GM12875 (cell line): ENCODE measurements around the gene AFAP1.

ENCODE experiments used
- H3K4me3 ChIP-seq: one replicate; pipeline ENCODE4 v1.5.1; 2011; ENCODE audit warnings: low read depth, low read length, control low read depth
- TF ChIP-seq, protein P1 (sequence below): IDR thresholded peaks from 2 replicates; pipeline ENCODE4 v1.5.1; 2011; ENCODE audit warnings: low read depth, mild to moderate bottlenecking, control low read depth, inconsistent platforms, low read length, moderate library complexity, borderline replicate concordance; ENCODE audit not compliant: insufficient read depth

AFAP1 gene

DNA sequence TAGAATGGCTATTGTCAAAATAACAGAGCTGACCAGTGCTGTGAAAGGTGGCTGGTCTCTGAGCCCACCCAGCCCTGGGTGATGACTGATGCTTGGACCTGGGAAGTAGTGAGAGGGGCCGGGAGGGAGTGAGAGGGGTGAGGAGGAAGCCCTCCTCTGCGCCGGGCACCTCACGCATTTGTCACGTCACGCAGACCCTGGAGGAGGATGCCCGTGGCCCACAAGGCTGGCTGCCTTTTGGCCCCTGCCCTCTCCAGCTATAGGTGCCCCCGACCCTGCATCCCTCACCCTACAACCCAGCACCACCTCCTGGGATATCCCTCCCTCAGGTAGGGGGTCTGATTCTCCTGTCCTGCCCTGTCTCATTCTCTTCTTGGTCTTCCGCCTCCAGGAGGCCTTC lies 207.4 kb downstream of the AFAP1 start:
- TF ChIP-seq, protein P1, sequence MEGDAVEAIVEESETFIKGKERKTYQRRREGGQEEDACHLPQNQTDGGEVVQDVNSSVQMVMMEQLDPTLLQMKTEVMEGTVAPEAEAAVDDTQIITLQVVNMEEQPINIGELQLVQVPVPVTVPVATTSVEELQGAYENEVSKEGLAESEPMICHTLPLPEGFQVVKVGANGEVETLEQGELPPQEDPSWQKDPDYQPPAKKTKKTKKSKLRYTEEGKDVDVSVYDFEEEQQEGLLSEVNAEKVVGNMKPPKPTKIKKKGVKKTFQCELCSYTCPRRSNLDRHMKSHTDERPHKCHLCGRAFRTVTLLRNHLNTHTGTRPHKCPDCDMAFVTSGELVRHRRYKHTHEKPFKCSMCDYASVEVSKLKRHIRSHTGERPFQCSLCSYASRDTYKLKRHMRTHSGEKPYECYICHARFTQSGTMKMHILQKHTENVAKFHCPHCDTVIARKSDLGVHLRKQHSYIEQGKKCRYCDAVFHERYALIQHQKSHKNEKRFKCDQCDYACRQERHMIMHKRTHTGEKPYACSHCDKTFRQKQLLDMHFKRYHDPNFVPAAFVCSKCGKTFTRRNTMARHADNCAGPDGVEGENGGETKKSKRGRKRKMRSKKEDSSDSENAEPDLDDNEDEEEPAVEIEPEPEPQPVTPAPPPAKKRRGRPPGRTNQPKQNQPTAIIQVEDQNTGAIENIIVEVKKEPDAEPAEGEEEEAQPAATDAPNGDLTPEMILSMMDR, result no peak
- H3K4me3 ChIP-seq, result no peak overlapping the region

DNA sequence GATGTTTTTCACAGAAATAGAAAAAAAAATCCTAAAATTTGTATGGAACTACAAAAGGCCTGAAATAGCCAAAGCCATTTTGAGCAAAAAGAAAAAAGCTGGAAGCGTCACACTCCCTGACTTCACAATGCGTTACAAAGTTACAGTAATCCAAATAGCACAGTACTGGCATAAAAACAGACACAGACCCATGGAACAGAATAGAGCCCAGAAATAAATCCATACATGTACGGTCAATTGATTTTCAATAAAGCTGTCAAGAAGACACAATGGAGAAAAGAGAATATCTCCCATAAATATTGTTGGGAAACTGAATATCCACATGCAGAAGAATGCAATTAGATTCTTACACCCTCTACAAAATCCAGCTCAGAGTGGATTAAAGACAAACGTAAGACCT lies 208.2 kb downstream of the AFAP1 start:
- no peak overlapping the region for H3K4me3 ChIP-seq
- TF ChIP-seq, protein P1, result no peak

DNA sequence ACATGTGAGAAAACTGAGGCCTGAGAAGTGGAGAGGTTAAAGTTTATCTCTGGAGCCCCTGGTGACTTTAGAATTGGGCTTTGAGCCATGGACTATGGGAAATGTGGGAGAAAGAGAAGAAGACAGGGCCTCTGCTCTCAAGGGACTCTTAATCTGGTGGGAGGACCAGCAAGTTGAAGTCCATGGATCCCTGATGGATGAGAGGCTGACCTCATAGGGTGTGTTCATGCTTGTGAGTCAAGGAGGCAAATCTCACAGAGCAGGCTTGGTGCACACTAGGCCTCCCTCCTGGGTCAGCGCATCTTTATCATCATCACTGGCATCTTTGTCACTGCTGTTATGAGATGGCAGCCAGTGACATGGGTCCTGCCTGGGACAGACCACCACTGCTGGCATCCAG lies 211.9 kb downstream of the AFAP1 start:
- H3K4me3 ChIP-seq, result no peak overlapping the region
- TF ChIP-seq, protein P1, result no peak

DNA sequence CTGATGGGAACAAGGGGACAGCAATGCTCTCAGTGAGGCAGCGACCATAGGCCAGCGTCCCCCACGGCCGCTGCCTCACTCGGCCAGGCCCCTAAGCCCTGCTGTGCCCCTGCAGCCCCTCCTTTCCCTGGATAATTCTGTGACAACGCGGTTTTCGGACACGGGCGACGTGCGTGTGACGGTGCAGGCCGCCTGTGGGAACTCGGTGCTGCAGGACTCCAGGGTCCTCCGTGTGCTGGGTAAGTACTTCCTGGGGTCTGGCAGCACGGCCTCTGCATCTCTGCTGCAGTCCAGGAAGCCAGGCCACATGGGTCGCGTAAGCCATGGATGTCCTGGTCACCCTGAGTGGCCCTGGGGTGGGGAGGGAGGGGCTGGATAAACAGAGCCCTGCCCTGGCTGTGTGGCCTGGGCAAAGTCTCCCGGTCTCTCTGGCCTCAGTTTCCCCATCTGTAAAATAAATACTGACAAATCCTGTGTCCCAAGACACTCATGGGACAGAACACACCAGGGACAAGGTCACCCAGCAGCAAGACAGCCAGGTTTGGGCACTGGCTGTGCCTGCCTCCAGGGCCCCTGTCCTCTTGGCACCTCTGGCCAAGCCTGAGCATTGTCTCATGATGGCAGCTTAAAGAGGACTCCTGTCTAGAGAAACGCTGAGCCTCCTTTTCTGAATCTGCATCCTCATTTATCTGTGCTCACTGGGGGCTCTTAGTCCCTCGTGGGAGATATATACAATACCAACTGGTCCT lies 212.8 kb downstream of the AFAP1 start:
- no peak overlapping the region for H3K4me3 ChIP-seq
- TF ChIP-seq, protein P1, result no peak

DNA sequence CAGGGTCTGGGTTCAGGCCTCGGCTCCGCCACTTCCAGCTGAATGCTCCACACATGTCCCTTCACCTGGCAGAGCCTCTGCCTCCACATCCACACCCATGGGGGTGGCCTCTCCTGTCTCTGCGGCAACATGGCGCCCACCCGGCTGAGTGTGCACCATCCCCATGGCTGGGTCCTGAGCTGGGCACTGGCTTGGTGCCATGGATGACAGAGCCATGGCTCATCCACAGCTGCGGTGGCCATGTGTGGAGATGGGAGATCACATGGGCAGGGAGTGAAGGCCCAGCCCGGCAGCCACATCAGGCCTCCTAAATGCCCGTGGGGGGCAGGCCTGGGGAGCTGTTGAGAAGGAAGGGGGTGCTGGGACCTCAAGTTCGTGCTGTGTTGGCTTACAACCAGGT lies 213.7 kb downstream of the AFAP1 start:
- TF ChIP-seq, protein P1, result no peak

DNA sequence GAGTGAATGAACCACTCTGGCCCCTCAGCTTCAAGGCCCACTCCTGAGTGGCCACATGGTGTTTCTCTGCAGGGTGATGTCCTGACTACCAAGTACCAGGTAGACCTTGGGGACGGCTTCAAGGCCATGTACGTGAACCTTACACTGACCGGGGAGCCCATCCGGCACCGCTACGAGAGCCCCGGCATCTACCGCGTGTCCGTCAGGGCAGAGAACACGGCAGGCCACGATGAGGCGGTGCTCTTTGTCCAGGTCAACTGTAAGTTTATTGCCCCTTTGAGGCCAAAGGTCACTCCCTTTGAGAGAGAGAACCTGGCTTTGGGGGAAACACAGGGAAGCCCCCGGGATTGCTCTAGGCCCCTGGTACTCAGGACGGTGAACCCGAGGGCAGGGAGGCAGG lies 216.0 kb downstream of the AFAP1 start:
- H3K4me3 ChIP-seq, result no peak overlapping the region

More for the DNA sequence above, 213.7 kb downstream of the AFAP1 start:
- H3K4me3 ChIP-seq, result no peak overlapping the region

More for the DNA sequence above, 216.0 kb downstream of the AFAP1 start:
- TF ChIP-seq, protein P1, result no peak
